OCI-LY7 (cell line): ENCODE results near the gene LRGUK. TPM values are rescaled to one million over a fixed set of nuclear protein-coding genes. Genes with fewer than 3 reads are reported as not detected.

Experiments
- BruUV-seq: library from RNA; stranded (reverse); fragments of 400-500 nt; replicated peaks from 2 replicates; lab custom pipeline; 2021; lab: Mats Ljungman, UMichigan
- CTCF ChIA-PET: fragments of 300-600 bp; sonication (Branson Sonifier 250); formaldehyde crosslinking; loops from one replicate; lab custom pipeline; 2022; ENCODE audit warnings: antibody characterized with exemption; ENCODE audit not compliant: unreplicated experiment; lab: Charles Lee
- POLR2A ChIA-PET: fragments of 300-600 bp; sonication (Branson Sonifier 250); formaldehyde crosslinking; loops from one replicate; lab custom pipeline; 2022; ENCODE audit warnings: antibody characterized with exemption; lab: Charles Lee
- DNase-seq: peaks from one replicate; pipeline ENCODE4 v3.0.0-alpha.2; 2015; ENCODE audit warnings: low spot score
- H2AFZ ChIP-seq: fragments of 200-600 bp; sonication (generic), shearing (Covaris generic); 2 replicates; pipeline ENCODE4 v1.6.1; 2014; ENCODE audit warnings: mild to moderate bottlenecking, antibody characterized with exemption, low read length, moderate library complexity
- H3K27ac ChIP-seq: fragments of 200-600 bp; sonication (generic); 2 replicates; pipeline ENCODE4 v1.5.1; 2014; ENCODE audit warnings: mixed run types, low read depth, mild to moderate bottlenecking, moderate library complexity, low read length, inconsistent platforms; ENCODE audit not compliant: poor library complexity, severe bottlenecking
- H3K36me3 ChIP-seq: fragments of 200-600 bp; sonication (generic); 2 replicates; pipeline ENCODE4 v1.6.1; 2014; ENCODE audit warnings: mild to moderate bottlenecking, antibody characterized with exemption, low read length, moderate library complexity, mixed read lengths; ENCODE audit not compliant: insufficient read depth
- H3K4me1 ChIP-seq: fragments of 200-600 bp; sonication (generic); 2 replicates; pipeline ENCODE4 v1.5.1; 2014; ENCODE audit warnings: mild to moderate bottlenecking, low read length; ENCODE audit not compliant: insufficient read depth, poor library complexity, severe bottlenecking
- H3K4me2 ChIP-seq: fragments of 200-600 bp; sonication (generic); 2 replicates; pipeline ENCODE4 v1.6.1; 2014; ENCODE audit warnings: mild to moderate bottlenecking, low read length
- H3K4me3 ChIP-seq: fragments of 200-600 bp; sonication (generic); 2 replicates; pipeline ENCODE4 v1.5.1; 2014; ENCODE audit warnings: mild to moderate bottlenecking, low read depth, low read length; ENCODE audit not compliant: poor library complexity, severe bottlenecking
- H3K79me2 ChIP-seq: fragments of 200-600 bp; sonication (generic); 2 replicates; pipeline ENCODE4 v1.6.1; 2016; ENCODE audit warnings: low read depth, mild to moderate bottlenecking, low read length, moderate library complexity, mixed read lengths; ENCODE audit not compliant: insufficient read depth
- H3K9me2 ChIP-seq: fragments of 200-600 bp; sonication (generic); 2 replicates; pipeline ENCODE4 v1.6.1; 2016; ENCODE audit warnings: mild to moderate bottlenecking, low read length, mixed read lengths; ENCODE audit not compliant: insufficient read depth
- H3K9me3 ChIP-seq: fragments of 200-600 bp; sonication (generic); 2 replicates; pipeline ENCODE4 v1.6.1; 2014; ENCODE audit warnings: mild to moderate bottlenecking, mixed run types, low read length, mixed read lengths
- H4K20me1 ChIP-seq: fragments of 200-600 bp; sonication (generic); 2 replicates; pipeline ENCODE4 v1.6.1; 2014; ENCODE audit warnings: mild to moderate bottlenecking, antibody characterized with exemption, low read length, moderate library complexity, mixed read lengths; ENCODE audit not compliant: insufficient read depth
- EZH2phosphoT487 ChIP-seq: fragments of 200-600 bp; sonication (generic); IDR thresholded peaks from 2 replicates; pipeline ENCODE4 v1.6.1; 2018; ENCODE audit warnings: low read depth, borderline replicate concordance, mild to moderate bottlenecking, mixed run types, antibody characterized with exemption, low read length, moderate library complexity, mixed read lengths
- intact Hi-C: fragments of 100-400 bp; cut with micrococcal nuclease; formaldehyde crosslinking; loops from one replicate; pipeline ENCODE4 v1.10.0; 2022; ENCODE audit not compliant: unreplicated experiment
- total RNA-seq, 2 experiments: library from RNA; depleted of rRNA in 1 of 2; stranded (reverse); fragments of >200 nt in 1 of 2; shearing (Covaris generic) in 1 of 2; gene quantifications; 2 replicates each; pipeline ENCODE4 v1.2.3, GENCODE V29; 2014 to 2022
- TF ChIP-seq, protein P1 (sequence below): fragments of 200-600 bp; sonication (generic); conservative IDR thresholded peaks from 2 replicates; pipeline ENCODE4 v1.5.1; 2014; ENCODE audit warnings: mild to moderate bottlenecking, antibody characterized with exemption, low read length, moderate library complexity, mixed read lengths

Gene LRGUK
- total RNA-seq, 2 experiments from 2014 or later: 0.46 to 0.95 TPM

GRCh38 chr7:134187893-134188292 is 60.8 kb downstream of the LRGUK start:
- H3K9me3 ChIP-seq: no peaks in the 10 kb centered on the region
- H3K36me3 ChIP-seq: no peaks in the 10 kb centered on the region
- H3K4me3 ChIP-seq: no peak overlapping the region
- no peaks in the 10 kb centered on the region for H4K20me1 ChIP-seq
- TF ChIP-seq, protein P1, sequence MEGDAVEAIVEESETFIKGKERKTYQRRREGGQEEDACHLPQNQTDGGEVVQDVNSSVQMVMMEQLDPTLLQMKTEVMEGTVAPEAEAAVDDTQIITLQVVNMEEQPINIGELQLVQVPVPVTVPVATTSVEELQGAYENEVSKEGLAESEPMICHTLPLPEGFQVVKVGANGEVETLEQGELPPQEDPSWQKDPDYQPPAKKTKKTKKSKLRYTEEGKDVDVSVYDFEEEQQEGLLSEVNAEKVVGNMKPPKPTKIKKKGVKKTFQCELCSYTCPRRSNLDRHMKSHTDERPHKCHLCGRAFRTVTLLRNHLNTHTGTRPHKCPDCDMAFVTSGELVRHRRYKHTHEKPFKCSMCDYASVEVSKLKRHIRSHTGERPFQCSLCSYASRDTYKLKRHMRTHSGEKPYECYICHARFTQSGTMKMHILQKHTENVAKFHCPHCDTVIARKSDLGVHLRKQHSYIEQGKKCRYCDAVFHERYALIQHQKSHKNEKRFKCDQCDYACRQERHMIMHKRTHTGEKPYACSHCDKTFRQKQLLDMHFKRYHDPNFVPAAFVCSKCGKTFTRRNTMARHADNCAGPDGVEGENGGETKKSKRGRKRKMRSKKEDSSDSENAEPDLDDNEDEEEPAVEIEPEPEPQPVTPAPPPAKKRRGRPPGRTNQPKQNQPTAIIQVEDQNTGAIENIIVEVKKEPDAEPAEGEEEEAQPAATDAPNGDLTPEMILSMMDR: no peak
- TF ChIP-seq EZH2phosphoT487: no peak
- no peak overlapping the region for H3K27ac ChIP-seq
- POLR2A ChIA-PET: interaction anchor here (0.7 to 1.1 kb wide), 2 partner anchors 9 to 13 kb away, joined by 3 to 4 read pairs; no protein-coding TSS in a partner anchor
- BruUV-seq: no TSS peak
- no peaks in the 10 kb centered on the region for H3K4me1 ChIP-seq
- CTCF ChIA-PET: no interaction called here
- no peaks in the 10 kb centered on the region for H3K9me2 ChIP-seq
- no peak for DNase-seq
- intact Hi-C loops: no loop called here
- no peak overlapping the region for H2AFZ ChIP-seq
- H3K4me2 ChIP-seq: no peak overlapping the region
- H3K79me2 ChIP-seq: no peaks in the 10 kb centered on the region

DNA sequence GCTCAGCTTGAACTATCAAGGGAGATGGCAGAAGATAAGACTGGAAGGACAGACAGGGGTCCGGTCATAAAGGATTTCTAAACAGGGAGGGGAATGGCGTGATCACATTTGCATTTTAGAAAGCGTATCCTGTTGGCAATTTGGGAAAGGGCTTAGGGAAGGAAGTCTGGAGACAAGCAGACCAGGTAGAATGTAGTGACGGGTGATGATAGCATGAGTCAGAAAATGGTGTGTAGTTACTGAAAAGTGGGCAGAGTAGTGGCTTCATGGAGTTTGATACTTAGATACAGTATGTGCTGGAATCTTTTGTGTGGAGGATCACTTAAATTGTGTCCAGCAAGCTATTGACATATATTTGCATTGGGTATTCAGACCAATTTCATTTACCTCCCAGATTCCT is 61.2 kb downstream of the LRGUK start:
- H3K4me3 ChIP-seq: no peak overlapping the region
- BruUV-seq: no TSS peak
- DNase-seq: no peak
- intact Hi-C loops: no loop called here
- no peaks in the 10 kb centered on the region for H3K9me3 ChIP-seq
- ChIA-PET CTCF (no interaction called here), POLR2A (interaction anchor here (0.7 to 1.1 kb wide), 3 partner anchors 10 to 28 kb away, joined by 3 to 4 read pairs (median 3); no protein-coding TSS in a partner anchor)
- H3K79me2 ChIP-seq: no peaks in the 10 kb centered on the region
- TF ChIP-seq EZH2phosphoT487: no peak
- TF ChIP-seq, protein P1: no peak
- H3K27ac ChIP-seq: no peak overlapping the region
- no peaks in the 10 kb centered on the region for H4K20me1 ChIP-seq
- H2AFZ ChIP-seq: no peak overlapping the region
- no peak overlapping the region for H3K4me2 ChIP-seq
- H3K9me2 ChIP-seq: no peaks in the 10 kb centered on the region
- H3K4me1 ChIP-seq: no peaks in the 10 kb centered on the region
- H3K36me3 ChIP-seq: no peaks in the 10 kb centered on the region

GRCh38 chr7:134189559-134189958 is 62.4 kb downstream of the LRGUK start:
- Histone ChIP-seq H3K27ac (no peak overlapping the region), H4K20me1 (no peaks in the 10 kb centered on the region), H3K79me2 (no peaks in the 10 kb centered on the region), H3K9me2 (no peaks in the 10 kb centered on the region), H3K4me2 (no peak overlapping the region), H3K4me1 (no peaks in the 10 kb centered on the region), H3K4me3 (no peak overlapping the region), H3K36me3 (no peaks in the 10 kb centered on the region), H2AFZ (no peak overlapping the region), H3K9me3 (no peaks in the 10 kb centered on the region)
- TF ChIP-seq EZH2phosphoT487: no peak
- TF ChIP-seq, protein P1: no peak
- CTCF ChIA-PET: no interaction called here
- DNase-seq: no peak
- intact Hi-C loops: no loop called here
- no TSS peak for BruUV-seq
- POLR2A ChIA-PET: interaction anchor here (0.6 to 1.5 kb wide), 4 partner anchors 8 to 245 kb away, joined by 3 to 7 read pairs (median 3); no protein-coding TSS in a partner anchor
